WERI-Rb-1 (cell line): Measurements from ENCODE around the gene DYNLRB1.

Experiments
- DNase-seq: peaks from one replicate; pipeline ENCODE4 v3.0.0-alpha.2; 2020
- H3K27ac ChIP-seq: fragments of 250-450 bp; sonication (Bioruptor Pico); 2 replicates; pipeline ENCODE4 v1.5.1; 2020; ENCODE audit warnings: mild to moderate bottlenecking, moderate library complexity
- H3K27me3 ChIP-seq: fragments of 250-450 bp; sonication (Bioruptor Pico); 2 replicates; pipeline ENCODE4 v1.5.1; 2021; ENCODE audit warnings: mild to moderate bottlenecking, low read depth, moderate library complexity; ENCODE audit not compliant: insufficient read depth, severe bottlenecking
- H3K36me3 ChIP-seq: fragments of 250-450 bp; sonication (Bioruptor Pico); 2 replicates; pipeline ENCODE4 v1.5.1; 2020; ENCODE audit warnings: mild to moderate bottlenecking, moderate library complexity
- H3K4me3 ChIP-seq: 2 replicates; pipeline ENCODE4 v1.5.1; 2011; ENCODE audit warnings: low read depth, mild to moderate bottlenecking, control low read depth, low read length
- H3K9me3 ChIP-seq: fragments of 250-450 bp; sonication (Bioruptor Pico); 2 replicates; pipeline ENCODE4 v1.5.1; 2021; ENCODE audit warnings: mild to moderate bottlenecking, moderate library complexity; ENCODE audit not compliant: severe bottlenecking
- CTCF ChIP-seq: IDR thresholded peaks from 2 replicates; pipeline ENCODE4 v1.5.1; 2011; ENCODE audit warnings: low read depth, mild to moderate bottlenecking, control low read depth, inconsistent platforms, low read length

The DYNLRB1 gene

GRCh38 chr20:34575756-34576155, 59.5 kb downstream of the DYNLRB1 start:
- Histone ChIP-seq H3K4me3 (no peak overlapping the region), H3K36me3 (peaks cover 3% of the 10 kb centered on the region), H3K27ac (no peak overlapping the region), H3K27me3 (no peaks in the 10 kb centered on the region), H3K9me3 (no peaks in the 10 kb centered on the region)
- no peak for TF ChIP-seq CTCF
- no peak for DNase-seq

- no peak for DNase-seq
- no peak overlapping the region for H3K27ac ChIP-seq
- peaks cover 3% of the 10 kb centered on the region for H3K36me3 ChIP-seq
- H3K4me3 ChIP-seq = no peak overlapping the region
- no peaks in the 10 kb centered on the region for H3K27me3 ChIP-seq
- H3K9me3 ChIP-seq = no peaks in the 10 kb centered on the region
- TF ChIP-seq CTCF = no peak
Measured at GRCh38 chr20:34577061-34577460, 60.8 kb downstream of the DYNLRB1 start.

GRCh38 chr20:34578025-34578424, 61.8 kb downstream of the DYNLRB1 start:
- H3K27ac ChIP-seq = no peak overlapping the region
- no peaks in the 10 kb centered on the region; the same call in none of the 2 replicates for H3K36me3 ChIP-seq
- TF ChIP-seq CTCF = no peak

GRCh38 chr20:34578521-34578920, 62.3 kb downstream of the DYNLRB1 start:
- Histone ChIP-seq H3K36me3 (no peaks in the 10 kb centered on the region; the same call in none of the 2 replicates), H3K9me3 (no peaks in the 10 kb centered on the region), H3K27ac (no peak overlapping the region), H3K4me3 (no peak overlapping the region), H3K27me3 (no peaks in the 10 kb centered on the region)
- peak; percentile 86 for DNase-seq
- 0 out of 2 replicates have a peak, but pooled peaks have one; percentile 17 for TF ChIP-seq CTCF

More at GRCh38 chr20:34578025-34578424, 61.8 kb downstream of the DYNLRB1 start:
- no peak overlapping the region for H3K4me3 ChIP-seq
- no peaks in the 10 kb centered on the region for H3K9me3 ChIP-seq
- no peak for DNase-seq
- H3K27me3 ChIP-seq = no peaks in the 10 kb centered on the region

- peak; percentile 42 for DNase-seq
- no peaks in the 10 kb centered on the region for H3K9me3 ChIP-seq
- peak; percentile 59 for TF ChIP-seq CTCF
- no peaks in the 10 kb centered on the region for H3K27me3 ChIP-seq
- H3K36me3 ChIP-seq = no peaks in the 10 kb centered on the region; the same call in none of the 2 replicates
- H3K27ac ChIP-seq = no peak overlapping the region
- no peak overlapping the region for H3K4me3 ChIP-seq
Measured at GRCh38 chr20:34579191-34579978, 63.2 kb downstream of the DYNLRB1 start.
